Fibroblast of lung (primary cell): ENCODE measurements around the gene DCAF6. TPM values are rescaled to one million over a fixed set of nuclear protein-coding genes. Genes with fewer than 3 reads are reported as not detected.

Experiments
- DNase-seq, 2 donors: peaks; one replicate each; pipeline versions ENCODE4 v3.0.0 to v3.0.0-alpha.2; 2010; ENCODE audit warnings: low read depth in 2 of 2
- H2AFZ ChIP-seq: 2 replicates; pipeline ENCODE4 v1.5.1; 2012; ENCODE audit warnings: low read length, control low read depth, inconsistent platforms
- H3K27ac ChIP-seq: 2 replicates; pipeline ENCODE4 v1.5.1; 2011; ENCODE audit warnings: low read length, control low read depth; ENCODE audit not compliant: insufficient read depth
- H3K27me3 ChIP-seq: 2 replicates; pipeline ENCODE4 v1.5.1; 2011; ENCODE audit warnings: mild to moderate bottlenecking, low read length; ENCODE audit not compliant: control insufficient read depth, insufficient read depth
- H3K36me3 ChIP-seq: 2 replicates; pipeline ENCODE4 v1.5.1; 2011; ENCODE audit warnings: low read length; ENCODE audit not compliant: control insufficient read depth, insufficient read depth
- H3K4me1 ChIP-seq: 2 replicates; pipeline ENCODE4 v1.5.1; 2011; ENCODE audit warnings: low read length; ENCODE audit not compliant: control insufficient read depth, insufficient read depth; ENCODE audit errors: extremely low read depth
- H3K4me2 ChIP-seq: 2 replicates; pipeline ENCODE4 v1.5.1; 2011; ENCODE audit warnings: low read length, control low read depth; ENCODE audit not compliant: insufficient read depth; ENCODE audit errors: extremely low read depth
- H3K4me3 ChIP-seq, 4 experiments: fragments of 200-600 bp in 1 of 4; sonication (generic) in 1 of 4; replicated peaks in 1 of 4; 2 replicates each; pipeline ENCODE4 v1.5.1; 2011 to 2016; ENCODE audit warnings: low read length in 4 of 4, low read depth in 3 of 4, mild to moderate bottlenecking in 3 of 4, control low read depth in 2 of 4, inconsistent platforms in 1 of 4, mixed read lengths in 1 of 4; ENCODE audit not compliant: insufficient read depth in 1 of 4; ENCODE audit errors: control extremely low read depth in 1 of 4
- H3K79me2 ChIP-seq: 2 replicates; pipeline ENCODE4 v1.5.1; 2012; ENCODE audit warnings: mild to moderate bottlenecking, low read length, inconsistent platforms; ENCODE audit not compliant: control insufficient read depth, insufficient read depth
- H3K9ac ChIP-seq: 2 replicates; pipeline ENCODE4 v1.5.1; 2011; ENCODE audit warnings: mild to moderate bottlenecking, low read length, control low read depth; ENCODE audit not compliant: insufficient read depth
- H3K9me3 ChIP-seq: 2 replicates; pipeline ENCODE4 v1.5.1; 2012; ENCODE audit warnings: low read depth, low read length; ENCODE audit not compliant: control insufficient read depth, insufficient read depth
- H4K20me1 ChIP-seq: 2 replicates; pipeline ENCODE4 v1.5.1; 2011; ENCODE audit warnings: low read length; ENCODE audit not compliant: control insufficient read depth, insufficient read depth; ENCODE audit errors: extremely low read depth
- EZH2 ChIP-seq: IDR thresholded peaks from 2 replicates; pipeline ENCODE4 v1.5.1; 2012; ENCODE audit warnings: low read length, control low read depth, mild to moderate bottlenecking; ENCODE audit errors: missing control alignments
- polyA plus RNA-seq, 2 donors: library from polyadenylated mRNA; depleted of rRNA in 1 of 2; stranded (reverse) in 1 of 2; unstranded in 1 of 2; fragments of >200 nt; gene quantifications; 2 replicates each; pipeline ENCODE4 v1.2.1, GENCODE V29; 2011 to 2012; ENCODE audit warnings: missing spikeins in 1 of 2
- total RNA-seq: library from RNA; depleted of rRNA; stranded (reverse); fragments of >200 nt; gene quantifications from 2 replicates; pipeline ENCODE4 v1.2.1, GENCODE V29; 2014
- TF ChIP-seq, protein P1 (sequence below), 2 donors: IDR thresholded peaks in 1 of 2; conservative IDR thresholded peaks in 1 of 2; 1 replicate in 1 of 2; 2 replicates in 1 of 2; pipeline ENCODE4 v1.5.1; 2011 to 2012; ENCODE audit warnings: low read length in 2 of 2, control low read depth in 1 of 2, inconsistent platforms in 1 of 2, low read depth in 1 of 2, mild to moderate bottlenecking in 1 of 2

The DCAF6 gene
- total and polyA plus RNA-seq, 2 donors (not counting 1 experiment from before 2014, with no cell fraction given): 64.4 to 143 TPM

- Histone ChIP-seq H3K4me1 (no peaks in the 10 kb centered on the region), H3K9ac (no peak overlapping the region), H3K36me3 (no peaks in the 10 kb centered on the region), H3K4me2 (no peak overlapping the region), H3K79me2 (no peaks in the 10 kb centered on the region), H3K4me3 (no peak overlapping the region), H3K27ac (no peak overlapping the region), H3K27me3 (no peaks in the 10 kb centered on the region), H3K9me3 (no peaks in the 10 kb centered on the region), H4K20me1 (no peaks in the 10 kb centered on the region), H2AFZ (no peak overlapping the region)
- no peak for DNase-seq
- TF ChIP-seq EZH2: no peak
- TF ChIP-seq, protein P1, sequence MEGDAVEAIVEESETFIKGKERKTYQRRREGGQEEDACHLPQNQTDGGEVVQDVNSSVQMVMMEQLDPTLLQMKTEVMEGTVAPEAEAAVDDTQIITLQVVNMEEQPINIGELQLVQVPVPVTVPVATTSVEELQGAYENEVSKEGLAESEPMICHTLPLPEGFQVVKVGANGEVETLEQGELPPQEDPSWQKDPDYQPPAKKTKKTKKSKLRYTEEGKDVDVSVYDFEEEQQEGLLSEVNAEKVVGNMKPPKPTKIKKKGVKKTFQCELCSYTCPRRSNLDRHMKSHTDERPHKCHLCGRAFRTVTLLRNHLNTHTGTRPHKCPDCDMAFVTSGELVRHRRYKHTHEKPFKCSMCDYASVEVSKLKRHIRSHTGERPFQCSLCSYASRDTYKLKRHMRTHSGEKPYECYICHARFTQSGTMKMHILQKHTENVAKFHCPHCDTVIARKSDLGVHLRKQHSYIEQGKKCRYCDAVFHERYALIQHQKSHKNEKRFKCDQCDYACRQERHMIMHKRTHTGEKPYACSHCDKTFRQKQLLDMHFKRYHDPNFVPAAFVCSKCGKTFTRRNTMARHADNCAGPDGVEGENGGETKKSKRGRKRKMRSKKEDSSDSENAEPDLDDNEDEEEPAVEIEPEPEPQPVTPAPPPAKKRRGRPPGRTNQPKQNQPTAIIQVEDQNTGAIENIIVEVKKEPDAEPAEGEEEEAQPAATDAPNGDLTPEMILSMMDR (conservative IDR thresholded peaks at IDR 0.05 in 1 of 2, IDR thresholded peaks at IDR 0.05 in 1 of 2; ENCODE audit: low read depth in 1 of 2, low read length in 2 of 2): no peak
These were observed 25.1 kb upstream of the DCAF6 start for GRCh38 chr1:167911413-167911812.

- Histone ChIP-seq H3K4me3 (no peak overlapping the region), H3K36me3 (no peaks in the 10 kb centered on the region), H3K4me2 (no peak overlapping the region), H4K20me1 (no peaks in the 10 kb centered on the region), H3K4me1 (no peaks in the 10 kb centered on the region), H3K27me3 (no peaks in the 10 kb centered on the region), H2AFZ (no peak overlapping the region), H3K9me3 (no peaks in the 10 kb centered on the region), H3K9ac (no peak overlapping the region), H3K27ac (no peak overlapping the region), H3K79me2 (no peaks in the 10 kb centered on the region)
- no peak for DNase-seq
- TF ChIP-seq, protein P1 (conservative IDR thresholded peaks at IDR 0.05 in 1 of 2, IDR thresholded peaks at IDR 0.05 in 1 of 2; ENCODE audit: low read depth in 1 of 2, low read length in 2 of 2): no peak
- no peak for TF ChIP-seq EZH2
These were observed 24.2 kb upstream of the DCAF6 start for GRCh38 chr1:167912294-167912693.

- H3K27ac ChIP-seq: no peak within 1 kb of the TSS
- H3K9me3 ChIP-seq: no peaks in the 10 kb centered on the region
- no peaks in the 10 kb centered on the region for H4K20me1 ChIP-seq
- H2AFZ ChIP-seq: no peak within 1 kb of the TSS
- no peaks in the 10 kb centered on the region for H3K36me3 ChIP-seq
- H3K4me2 ChIP-seq: no peak within 1 kb of the TSS
- no peaks in the 10 kb centered on the region for H3K27me3 ChIP-seq
- no peak for DNase-seq
- TF ChIP-seq, protein P1 (conservative IDR thresholded peaks at IDR 0.05 in 1 of 2, IDR thresholded peaks at IDR 0.05 in 1 of 2; ENCODE audit: low read depth in 1 of 2, low read length in 2 of 2): no peak
- no peak for TF ChIP-seq EZH2
- no peak within 1 kb of the TSS for H3K9ac ChIP-seq
- no peak within 1 kb of the TSS for H3K4me3 ChIP-seq
- no peaks in the 10 kb centered on the region for H3K4me1 ChIP-seq
- no peaks in the 10 kb centered on the region for H3K79me2 ChIP-seq
These were observed 22.5 kb upstream of the DCAF6 start, which contains the start of gene ADCY10 for GRCh38 chr1:167913895-167914496. ADCY10 (minus strand) TSS chr1:167914134; CDS start chr1:167905140, 8,994 bp downstream.
